WERI-Rb-1 (cell line): Measurements from ENCODE around the gene OTUD3.

Source experiments
- DNase-seq: peaks from one replicate; pipeline ENCODE4 v3.0.0-alpha.2; 2020
- H3K27ac ChIP-seq: fragments of 250-450 bp; sonication (Bioruptor Pico); 2 replicates; pipeline ENCODE4 v1.5.1; 2020; ENCODE audit warnings: mild to moderate bottlenecking, moderate library complexity
- H3K27me3 ChIP-seq: fragments of 250-450 bp; sonication (Bioruptor Pico); 2 replicates; pipeline ENCODE4 v1.5.1; 2021; ENCODE audit warnings: mild to moderate bottlenecking, low read depth, moderate library complexity; ENCODE audit not compliant: insufficient read depth, severe bottlenecking
- H3K36me3 ChIP-seq: fragments of 250-450 bp; sonication (Bioruptor Pico); 2 replicates; pipeline ENCODE4 v1.5.1; 2020; ENCODE audit warnings: mild to moderate bottlenecking, moderate library complexity
- H3K4me3 ChIP-seq: 2 replicates; pipeline ENCODE4 v1.5.1; 2011; ENCODE audit warnings: low read depth, mild to moderate bottlenecking, control low read depth, low read length
- H3K9me3 ChIP-seq: fragments of 250-450 bp; sonication (Bioruptor Pico); 2 replicates; pipeline ENCODE4 v1.5.1; 2021; ENCODE audit warnings: mild to moderate bottlenecking, moderate library complexity; ENCODE audit not compliant: severe bottlenecking
- TF ChIP-seq, protein P1 (sequence below): IDR thresholded peaks from 2 replicates; pipeline ENCODE4 v1.5.1; 2011; ENCODE audit warnings: low read depth, mild to moderate bottlenecking, control low read depth, inconsistent platforms, low read length

Gene OTUD3

GRCh38 chr1:19942657-19943056, 60.5 kb downstream of the OTUD3 start:
- TF ChIP-seq, protein P1, sequence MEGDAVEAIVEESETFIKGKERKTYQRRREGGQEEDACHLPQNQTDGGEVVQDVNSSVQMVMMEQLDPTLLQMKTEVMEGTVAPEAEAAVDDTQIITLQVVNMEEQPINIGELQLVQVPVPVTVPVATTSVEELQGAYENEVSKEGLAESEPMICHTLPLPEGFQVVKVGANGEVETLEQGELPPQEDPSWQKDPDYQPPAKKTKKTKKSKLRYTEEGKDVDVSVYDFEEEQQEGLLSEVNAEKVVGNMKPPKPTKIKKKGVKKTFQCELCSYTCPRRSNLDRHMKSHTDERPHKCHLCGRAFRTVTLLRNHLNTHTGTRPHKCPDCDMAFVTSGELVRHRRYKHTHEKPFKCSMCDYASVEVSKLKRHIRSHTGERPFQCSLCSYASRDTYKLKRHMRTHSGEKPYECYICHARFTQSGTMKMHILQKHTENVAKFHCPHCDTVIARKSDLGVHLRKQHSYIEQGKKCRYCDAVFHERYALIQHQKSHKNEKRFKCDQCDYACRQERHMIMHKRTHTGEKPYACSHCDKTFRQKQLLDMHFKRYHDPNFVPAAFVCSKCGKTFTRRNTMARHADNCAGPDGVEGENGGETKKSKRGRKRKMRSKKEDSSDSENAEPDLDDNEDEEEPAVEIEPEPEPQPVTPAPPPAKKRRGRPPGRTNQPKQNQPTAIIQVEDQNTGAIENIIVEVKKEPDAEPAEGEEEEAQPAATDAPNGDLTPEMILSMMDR = no peak
- H3K9me3 ChIP-seq = no peaks in the 10 kb centered on the region

DNA sequence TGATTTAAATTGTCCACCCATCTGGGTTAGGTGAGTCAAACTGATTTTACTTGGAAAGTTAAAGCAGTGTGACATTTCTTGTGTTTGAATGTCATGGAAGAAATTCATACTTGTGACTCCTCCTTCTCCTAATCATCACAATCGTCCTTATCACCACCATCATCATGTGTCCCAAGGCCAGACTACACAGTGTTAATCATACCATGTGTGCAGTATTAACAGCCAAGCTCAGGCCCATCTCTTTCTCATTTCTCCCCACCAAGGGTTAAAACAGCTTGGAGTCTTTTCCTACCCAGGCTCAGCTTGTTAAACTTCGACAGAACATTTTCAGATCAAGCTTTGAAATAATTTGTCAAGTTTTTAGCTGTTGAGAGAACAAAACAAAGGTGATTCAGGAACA, 63.7 kb downstream of the OTUD3 start:
- Histone ChIP-seq H3K9me3 (no peaks in the 10 kb centered on the region), H3K4me3 (no peak overlapping the region), H3K27ac (no peak overlapping the region), H3K36me3 (no peaks in the 10 kb centered on the region), H3K27me3 (no peaks in the 10 kb centered on the region)
- DNase-seq = no peak
- TF ChIP-seq, protein P1 = no peak

More at GRCh38 chr1:19942657-19943056, 60.5 kb downstream of the OTUD3 start:
- Histone ChIP-seq H3K27ac (no peak overlapping the region), H3K4me3 (no peak overlapping the region), H3K27me3 (no peaks in the 10 kb centered on the region), H3K36me3 (no peaks in the 10 kb centered on the region)
- no peak for DNase-seq

DNA sequence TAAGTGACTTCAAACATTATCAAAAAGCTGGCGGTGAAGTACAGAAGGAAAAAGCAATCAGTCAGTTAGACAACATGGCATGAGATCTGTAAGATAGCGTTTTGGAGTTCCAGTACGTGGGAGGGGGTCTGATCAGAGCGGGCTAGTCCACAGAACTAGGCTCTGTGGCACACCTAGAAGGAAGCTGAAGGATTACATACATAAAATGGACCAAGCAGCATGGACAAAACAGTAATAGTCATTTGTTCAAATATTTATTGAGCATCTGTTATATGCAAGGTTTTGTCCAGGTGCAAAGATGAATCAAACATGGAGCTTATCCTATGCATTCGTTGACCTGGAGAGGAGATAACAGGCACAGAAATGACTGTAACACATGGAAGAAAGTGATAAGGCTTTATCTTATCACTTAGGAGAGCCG, 64.1 kb downstream of the OTUD3 start:
- TF ChIP-seq, protein P1 = no peak
- Histone ChIP-seq H3K4me3 (no peak overlapping the region), H3K27me3 (no peaks in the 10 kb centered on the region), H3K9me3 (no peaks in the 10 kb centered on the region), H3K27ac (no peak overlapping the region), H3K36me3 (no peaks in the 10 kb centered on the region)
- DNase-seq = no peak

- H3K36me3 ChIP-seq = no peaks in the 10 kb centered on the region
- no peak overlapping the region for H3K27ac ChIP-seq
- no peaks in the 10 kb centered on the region for H3K27me3 ChIP-seq
- DNase-seq = no peak
- no peaks in the 10 kb centered on the region for H3K9me3 ChIP-seq
- no peak overlapping the region for H3K4me3 ChIP-seq
- TF ChIP-seq, protein P1 = no peak
Measured at GRCh38 chr1:19946971-19947370, 64.8 kb downstream of the OTUD3 start.

GRCh38 chr1:19949016-19949415, 66.8 kb downstream of the OTUD3 start:
- DNase-seq = no peak
- Histone ChIP-seq H3K36me3 (no peaks in the 10 kb centered on the region), H3K27ac (no peak overlapping the region), H3K9me3 (no peaks in the 10 kb centered on the region), H3K27me3 (no peaks in the 10 kb centered on the region), H3K4me3 (no peak overlapping the region)
- TF ChIP-seq, protein P1 = no peak

DNA sequence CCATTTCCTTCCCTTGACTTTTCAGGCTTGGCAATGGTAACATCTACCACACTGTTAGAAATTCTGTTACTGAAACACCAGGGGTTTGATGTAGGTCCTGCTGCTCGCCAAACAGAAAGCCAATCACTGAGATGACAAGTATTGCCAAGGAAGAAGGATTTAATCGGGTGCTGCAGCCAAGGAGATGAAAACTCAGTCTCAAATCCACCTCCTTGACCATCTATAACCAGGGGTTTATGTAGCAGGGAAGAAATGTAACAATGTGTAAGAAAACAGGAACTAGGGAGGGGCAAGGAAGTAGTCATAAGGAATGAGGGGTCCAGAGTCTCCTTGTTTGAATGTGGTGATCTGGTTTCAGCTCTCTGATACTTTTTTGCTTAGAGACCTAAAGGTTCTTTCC, 71.9 kb downstream of the OTUD3 start:
- Histone ChIP-seq H3K27ac (no peak overlapping the region), H3K4me3 (no peak overlapping the region), H3K27me3 (no peaks in the 10 kb centered on the region), H3K9me3 (peaks cover 4% of the 10 kb centered on the region), H3K36me3 (no peaks in the 10 kb centered on the region)
- DNase-seq = no peak
- TF ChIP-seq, protein P1 = no peak
